Suppressor macrophage treated with lipopolysaccharide for 4 hours (primary cell): Measurements from ENCODE around the gene CCR9.
A peak's percentile ranks its signal among the peaks of the same experiment; 100 is the strongest.

Experiments used
- DNase-seq: peaks from one replicate; pipeline ENCODE4 v3.0.0-alpha.2; 2020

Gene CCR9

DNA sequence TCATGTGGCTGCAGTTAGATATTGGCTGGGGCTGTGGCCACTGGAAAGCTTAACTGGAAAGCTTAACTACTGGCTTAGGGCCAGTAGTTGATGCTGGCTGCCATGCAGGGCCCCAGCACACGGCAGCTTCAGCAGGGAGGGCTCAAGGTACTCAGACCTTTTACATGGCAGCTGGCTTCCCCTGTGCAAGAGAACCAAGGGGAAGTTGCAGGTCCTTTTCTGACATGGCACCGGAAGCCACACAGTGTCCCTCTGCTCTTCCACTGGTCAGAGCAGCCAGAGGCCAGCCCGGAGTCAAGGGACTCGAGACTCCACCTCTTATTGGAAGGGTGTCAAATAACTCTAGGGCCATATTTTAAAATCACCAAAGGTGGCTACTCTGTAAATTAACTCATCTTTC lies 24.5 kb downstream of the CCR9 start:
- DNase-seq: no peak

- DNase-seq: no peak
These were observed 25.3 kb downstream of the CCR9 start for GRCh38 chr3:45911511-45912226.

DNA sequence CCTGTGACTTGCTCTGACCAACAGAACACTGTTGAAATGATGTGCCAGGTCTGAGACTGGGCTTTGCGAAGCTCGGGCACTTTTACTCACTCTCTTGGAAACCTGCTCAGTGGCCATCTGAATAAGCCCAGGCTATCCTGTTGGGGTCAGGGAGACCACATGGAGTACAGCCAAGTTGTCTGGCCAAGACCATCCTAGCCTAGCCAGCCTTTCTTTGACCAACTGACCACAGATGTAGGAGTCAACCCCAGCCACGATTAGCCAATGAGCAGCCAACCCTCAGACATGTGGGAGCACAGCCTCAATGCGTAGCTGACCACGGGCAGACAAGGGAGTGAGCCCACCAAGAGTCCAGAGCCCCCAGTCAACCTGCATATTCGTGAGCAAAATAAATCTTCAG lies 26.1 kb downstream of the CCR9 start:
- no peak for DNase-seq

- no peak for DNase-seq
These were observed 28.2 kb downstream of the CCR9 start for GRCh38 chr3:45914362-45915058.

GRCh38 chr3:45915059-45915439 lies 28.7 kb downstream of the CCR9 start:
- DNase-seq: no peak

DNA sequence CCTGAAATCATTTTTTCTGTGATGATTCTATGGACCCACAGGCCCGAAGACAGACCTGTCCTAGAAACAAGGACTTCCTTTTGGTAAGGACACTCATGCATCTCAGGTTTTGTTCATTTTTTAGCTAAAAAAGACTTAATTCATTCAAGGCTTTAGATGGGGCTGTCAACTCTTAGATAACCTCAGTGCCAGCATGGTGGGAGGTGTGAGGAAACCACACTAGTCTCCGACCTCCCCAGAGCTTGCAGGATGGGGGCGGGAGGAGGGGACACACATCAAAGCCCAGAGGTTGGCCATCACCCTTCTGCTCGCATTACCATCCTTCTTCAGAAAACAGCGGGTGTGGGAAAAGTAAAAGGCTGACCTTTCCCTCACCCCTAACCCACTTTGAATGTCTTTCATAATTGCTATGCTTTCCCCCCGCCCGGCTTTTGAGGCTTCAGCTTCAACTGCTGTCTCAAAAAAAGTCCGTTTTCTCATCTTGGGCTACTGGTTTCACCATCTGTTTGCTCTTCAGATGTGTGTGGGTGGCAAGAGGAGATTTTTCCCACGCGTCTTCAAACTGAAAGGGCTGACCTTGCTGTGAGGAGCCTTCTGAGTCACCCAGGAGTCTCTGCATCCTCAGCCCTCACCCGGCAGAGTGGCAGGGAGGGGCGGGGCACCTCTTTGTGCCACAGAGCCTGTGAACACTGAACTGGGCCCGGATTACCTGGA lies 29.3 kb downstream of the CCR9 start:
- DNase-seq: peak; percentile 55

DNA sequence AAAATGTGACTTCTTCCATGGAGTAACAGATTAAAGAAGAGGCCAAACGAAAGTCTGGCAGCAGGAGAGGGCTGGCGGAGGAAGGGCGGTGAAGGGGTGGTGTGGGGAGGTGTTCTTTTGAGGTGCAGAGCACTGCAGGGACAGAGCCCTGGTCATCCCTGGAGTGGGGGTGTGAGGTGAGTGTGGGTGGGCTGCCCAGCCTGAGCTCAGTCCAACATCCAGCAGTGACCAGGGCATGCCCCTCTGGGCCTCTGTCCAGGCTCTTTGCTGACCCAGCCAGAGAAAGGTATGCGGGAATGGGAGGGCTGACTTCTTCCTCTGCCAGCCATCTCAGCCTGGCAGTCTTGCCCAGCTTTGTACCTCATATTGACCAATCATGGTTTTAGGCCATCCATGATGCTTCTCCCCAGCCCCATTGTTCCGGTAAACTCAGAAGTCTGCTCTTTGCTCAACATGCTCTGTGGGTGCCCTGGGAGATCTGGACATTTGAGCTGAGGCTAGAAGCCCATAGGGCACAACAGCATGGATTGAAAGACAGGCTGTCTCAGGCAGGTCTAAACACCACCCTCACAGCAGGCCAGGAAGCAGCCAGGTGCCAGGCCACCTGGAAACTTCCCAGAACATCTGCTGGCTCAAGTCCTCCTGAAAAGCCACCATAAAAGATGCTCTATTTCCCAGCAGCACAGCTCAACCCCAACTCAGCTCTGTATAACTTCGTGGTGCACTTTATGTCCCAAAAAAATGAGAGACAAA lies 31.0 kb downstream of the CCR9 start:
- no peak for DNase-seq

DNA sequence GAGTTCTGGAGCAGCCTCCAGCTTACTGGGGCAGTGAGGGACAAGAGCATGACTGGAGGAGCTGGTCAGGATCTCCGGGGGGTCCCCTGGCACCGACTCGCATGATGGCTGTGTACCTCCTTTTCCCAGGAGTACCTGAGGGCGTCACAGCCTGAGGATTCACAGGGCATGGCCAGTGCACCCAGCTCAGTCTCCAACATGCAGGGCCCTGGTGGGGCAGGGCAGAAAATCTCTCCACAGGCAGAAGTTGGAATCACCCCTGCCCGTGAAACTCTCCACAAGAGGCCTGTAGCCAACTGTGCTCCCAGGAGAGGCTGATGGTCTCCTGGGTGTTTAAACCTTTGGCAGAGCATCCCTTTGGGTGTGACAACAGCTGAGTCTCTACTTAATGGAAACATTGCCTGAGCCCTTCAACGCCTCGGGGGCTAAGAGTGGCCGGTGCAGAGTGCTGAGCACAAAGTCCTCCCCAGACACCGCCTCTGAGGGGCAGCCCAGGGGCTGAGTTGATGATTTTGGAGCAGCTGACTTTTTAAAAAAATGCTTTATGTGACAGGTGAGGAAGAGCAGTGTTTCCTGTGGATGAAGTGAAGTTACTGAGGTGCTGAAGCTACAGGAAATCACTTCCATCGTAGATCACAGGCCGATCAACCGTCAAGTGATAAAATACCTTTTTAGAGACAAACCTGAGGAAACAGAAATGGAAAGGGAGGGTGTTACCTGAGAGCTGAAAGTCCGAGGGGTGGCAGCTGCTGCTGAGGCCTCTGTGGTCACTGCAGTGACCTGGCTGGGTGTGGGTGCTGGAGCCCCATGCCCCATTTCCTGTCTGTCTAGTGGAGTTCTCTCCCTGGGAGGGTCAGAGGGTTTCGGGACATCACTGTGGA lies 35.1 kb downstream of the CCR9 start:
- no peak for DNase-seq

DNA sequence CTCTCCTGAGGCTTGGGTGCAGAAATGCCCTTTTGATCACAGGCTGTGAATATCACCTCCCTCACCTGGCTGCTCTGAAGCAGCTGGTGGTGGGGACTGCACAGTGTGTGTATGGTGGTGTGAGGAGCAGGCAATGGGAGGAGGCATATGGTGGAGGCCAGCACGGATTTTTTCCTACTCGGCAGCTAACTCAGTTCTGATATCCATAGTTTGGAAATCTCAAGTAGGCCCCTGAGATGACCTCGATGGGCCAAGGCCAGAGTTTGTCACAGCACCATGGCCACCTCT lies 35.6 kb downstream of the CCR9 start:
- DNase-seq: no peak

DNA sequence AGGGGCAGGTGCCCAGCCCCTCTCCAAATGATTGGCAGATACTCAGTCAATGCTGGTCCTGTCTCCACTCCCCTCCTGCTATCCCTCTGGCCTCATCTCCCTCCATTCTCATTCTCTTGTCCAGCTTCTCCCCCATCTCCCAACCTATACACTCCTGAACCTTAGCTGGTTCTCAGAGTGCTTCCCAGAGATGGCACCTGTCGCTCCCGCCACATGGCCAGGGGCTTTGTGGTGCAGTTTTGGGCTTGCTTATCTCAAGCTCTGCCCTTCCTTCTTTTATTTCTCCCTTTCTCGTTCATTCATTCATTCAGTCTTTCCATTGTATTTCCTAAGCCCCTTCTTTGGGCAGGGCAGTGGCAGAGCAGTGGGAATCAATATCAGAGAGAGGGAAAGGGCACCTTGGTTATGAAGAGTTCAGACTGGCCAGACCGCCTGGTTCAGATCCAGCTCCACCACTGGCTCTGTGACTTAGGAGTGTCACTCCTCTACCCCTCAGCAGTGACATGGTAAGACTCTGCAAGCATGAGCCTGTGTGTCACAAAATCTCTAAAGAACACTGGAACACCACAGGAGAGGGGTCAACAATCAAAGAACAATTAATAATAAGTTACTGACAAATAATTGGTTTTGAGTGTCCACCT lies 36.7 kb downstream of the CCR9 start:
- DNase-seq: no peak

GRCh38 chr3:45923755-45924154 lies 37.4 kb downstream of the CCR9 start:
- DNase-seq: no peak

DNA sequence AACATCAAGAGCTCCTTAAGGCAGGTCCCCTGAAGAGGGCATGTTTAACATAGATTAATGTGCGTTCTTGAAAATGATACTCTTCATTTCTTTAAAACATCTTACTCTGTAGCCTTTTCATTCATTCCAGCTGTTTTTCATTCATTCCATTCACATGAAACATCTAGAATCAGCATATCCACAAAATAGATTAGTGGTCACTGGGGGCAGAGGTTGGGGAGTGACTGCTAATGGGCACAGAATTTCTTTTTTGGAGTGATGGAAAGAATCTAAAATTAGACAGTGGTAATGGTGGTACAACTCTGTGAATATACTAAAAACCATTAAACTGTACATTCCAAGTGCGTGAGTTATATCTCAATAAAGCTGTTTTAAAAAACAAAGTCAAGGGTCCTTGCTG lies 41.5 kb downstream of the CCR9 start:
- DNase-seq: no peak

DNA sequence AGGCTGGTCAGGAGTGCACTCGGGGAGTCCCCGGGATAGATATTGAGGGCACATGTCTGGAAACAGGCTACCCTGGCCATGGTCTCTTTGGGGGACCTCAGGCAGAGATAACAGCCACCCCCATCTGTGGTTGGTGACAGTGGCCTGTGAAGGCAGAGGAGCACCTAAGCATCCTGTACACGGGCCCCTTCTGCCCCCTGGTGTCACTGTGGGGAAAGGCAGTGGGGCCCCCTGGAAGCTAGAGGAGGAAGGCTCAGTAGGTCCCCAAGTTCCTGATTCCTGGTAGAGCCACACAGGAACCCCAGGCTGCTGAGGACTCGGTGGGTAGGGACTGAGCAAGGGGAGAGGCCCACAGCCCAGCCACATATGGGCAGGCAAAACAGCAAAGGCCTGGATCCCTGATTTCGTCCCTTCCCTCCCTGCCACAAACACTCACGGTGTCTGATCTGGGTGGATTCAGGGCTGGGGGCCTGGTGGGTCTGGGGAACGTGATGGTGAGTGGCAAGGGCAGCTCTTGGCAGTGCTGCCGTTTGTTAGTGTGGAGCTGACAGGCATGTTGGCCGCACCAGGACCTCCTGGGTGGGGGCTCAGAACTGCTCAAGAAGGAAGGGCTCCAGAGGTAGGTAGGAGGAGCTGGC lies 42.8 kb downstream of the CCR9 start:
- peak; percentile 54 for DNase-seq

GRCh38 chr3:45931496-45931895 lies 45.2 kb downstream of the CCR9 start:
- no peak for DNase-seq

GRCh38 chr3:45932112-45932511 lies 45.8 kb downstream of the CCR9 start:
- peak; percentile 72 for DNase-seq

DNA sequence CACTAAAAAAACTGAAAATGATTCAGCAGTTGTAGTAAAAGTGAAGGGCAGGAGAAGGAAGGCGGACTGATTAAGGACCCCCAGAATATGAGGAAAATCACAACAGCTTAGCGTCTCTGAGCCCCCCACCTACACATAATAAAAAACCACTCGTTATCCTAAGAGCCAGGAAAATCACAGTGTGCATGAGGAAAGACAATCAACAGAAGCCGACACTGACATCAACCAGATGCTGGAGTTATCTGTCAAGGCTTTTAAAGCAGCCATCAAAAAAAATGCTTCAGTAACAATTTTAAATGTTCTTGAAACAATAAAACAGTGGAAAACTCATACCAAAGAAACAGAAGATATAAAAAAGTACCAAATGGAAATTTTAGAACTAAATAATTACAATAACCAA lies 47.2 kb downstream of the CCR9 start:
- no peak for DNase-seq

DNA sequence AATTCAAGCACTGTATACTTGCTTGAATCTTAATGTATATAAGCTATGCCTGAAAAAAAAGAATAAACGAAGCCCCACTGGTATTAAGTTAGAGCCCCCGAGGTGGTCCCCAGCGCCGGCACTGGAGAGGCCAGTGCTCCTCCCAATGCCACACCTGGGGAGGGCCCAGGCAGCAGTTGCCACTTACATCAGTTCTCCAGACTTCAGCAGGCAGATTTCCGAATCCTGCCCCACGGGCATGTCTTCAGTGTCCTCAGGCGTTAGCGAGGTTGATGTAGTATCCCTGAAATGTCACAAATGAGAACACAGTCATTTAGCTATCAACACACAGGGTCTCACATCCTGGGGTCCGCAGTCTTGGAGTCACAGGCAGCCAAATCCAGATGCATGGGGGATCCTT lies 49.9 kb downstream of the CCR9 start:
- DNase-seq: no peak

GRCh38 chr3:45937206-45938042 lies 51.1 kb downstream of the CCR9 start:
- DNase-seq: no peak

GRCh38 chr3:45938043-45938435 lies 51.7 kb downstream of the CCR9 start:
- no peak for DNase-seq

- DNase-seq: peak; percentile 91
These were observed 52.5 kb downstream of the CCR9 start for GRCh38 chr3:45938864-45939263.

DNA sequence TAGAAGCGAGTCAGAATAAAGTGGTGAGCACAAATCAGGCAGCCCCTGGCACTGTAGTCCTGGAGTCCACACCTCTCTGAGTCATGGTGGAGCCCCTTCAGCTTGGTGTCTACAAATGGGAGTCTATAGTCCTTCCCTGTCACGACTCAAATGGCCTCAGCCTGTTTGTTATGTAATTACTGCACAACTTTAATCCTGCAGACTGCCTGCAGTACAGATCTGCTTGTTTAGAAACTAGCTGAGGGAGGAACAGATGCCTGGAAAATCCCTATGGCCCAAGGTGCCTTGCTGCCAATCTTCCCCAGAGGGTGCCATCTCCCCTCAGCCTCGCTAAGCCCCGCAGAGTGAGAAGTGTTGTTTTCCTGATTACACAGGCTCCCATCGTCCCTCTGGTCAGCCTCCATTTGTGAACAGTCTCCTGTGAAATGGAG lies 53.0 kb downstream of the CCR9 start:
- peak; percentile 2 for DNase-seq
